BJ (cell line): ENCODE measurements around the gene SLIT3. TPM values are rescaled to one million over a fixed set of nuclear protein-coding genes. Genes with fewer than 3 reads are reported as not detected.

Experiments used
- CTCF ChIA-PET: fragments of 350-600 bp; formaldehyde crosslinking; extraction: SDS; loops from one replicate; lab custom pipeline; 2021; ENCODE audit warnings: antibody characterized with exemption, inconsistent platforms; lab: Yijun Ruan, JAX
- POLR2A ChIA-PET: fragments of 300-600 bp; sonication (Branson Sonifier 250); formaldehyde crosslinking; extraction: SDS; loops from one replicate; lab custom pipeline; 2021; ENCODE audit warnings: antibody characterized with exemption; lab: Charles Lee
- DNase-seq: peaks from one replicate; pipeline ENCODE4 v3.0.0-alpha.2; 2011; ENCODE audit warnings: low read depth
- H3K27me3 ChIP-seq: 2 replicates; pipeline ENCODE4 v1.6.0; 2011; ENCODE audit warnings: low read length; ENCODE audit not compliant: control insufficient read depth, insufficient read depth
- H3K36me3 ChIP-seq: 2 replicates; pipeline ENCODE4 v1.5.1; 2011; ENCODE audit warnings: low read length; ENCODE audit not compliant: control insufficient read depth, insufficient read depth
- H3K4me3 ChIP-seq: 2 replicates; pipeline ENCODE4 v1.5.1; 2011; ENCODE audit warnings: low read depth, mild to moderate bottlenecking, control low read depth, low read length
- CTCF ChIP-seq: IDR thresholded peaks from 2 replicates; pipeline ENCODE4 v1.5.1; 2011; ENCODE audit warnings: low read depth, mild to moderate bottlenecking, control low read depth, inconsistent platforms, low read length, moderate library complexity; ENCODE audit not compliant: insufficient read depth
- polyA plus RNA-seq: library from polyadenylated mRNA; depleted of rRNA; stranded (reverse); fragments of >200 nt; gene quantifications from 2 replicates; pipeline ENCODE4 v1.2.3, GENCODE V29; 2011

The SLIT3 gene
- polyA plus RNA-seq, 1 experiment: 26.8 TPM

- ChIA-PET POLR2A (no interaction called here), CTCF (no interaction called here)
- Histone ChIP-seq H3K36me3 (no peaks in the 10 kb centered on the region), H3K27me3 (peaks cover 3% of the 10 kb centered on the region), H3K4me3 (no peak overlapping the region)
- TF ChIP-seq CTCF: no peak
- DNase-seq: no peak
These were observed 329.8 kb downstream of the SLIT3 start for GRCh38 chr5:168971100-168971499.

GRCh38 chr5:168969326-168969886 lies 331.5 kb downstream of the SLIT3 start:
- POLR2A ChIA-PET: no interaction called here
- H3K27me3 ChIP-seq: peaks cover 3% of the 10 kb centered on the region
- no peak overlapping the region for H3K4me3 ChIP-seq
- no peak for DNase-seq
- CTCF ChIA-PET: no interaction called here
- no peaks in the 10 kb centered on the region for H3K36me3 ChIP-seq
- TF ChIP-seq CTCF: no peak

GRCh38 chr5:168967882-168968620 lies 332.9 kb downstream of the SLIT3 start:
- no peaks in the 10 kb centered on the region for H3K36me3 ChIP-seq
- H3K27me3 ChIP-seq: peaks cover 3% of the 10 kb centered on the region
- ChIA-PET CTCF (no interaction called here), POLR2A (no interaction called here)
- no peak overlapping the region for H3K4me3 ChIP-seq
- no peak for TF ChIP-seq CTCF
- DNase-seq: no peak

GRCh38 chr5:168965638-168966037 lies 335.3 kb downstream of the SLIT3 start:
- ChIA-PET POLR2A (no interaction called here), CTCF (interaction anchor here (0.9 kb wide), 2 partner anchors 342 to 583 kb away, joined by 3 to 4 read pairs; no protein-coding TSS in a partner anchor)
- Histone ChIP-seq H3K36me3 (no peaks in the 10 kb centered on the region), H3K27me3 (peaks cover 3% of the 10 kb centered on the region), H3K4me3 (no peak overlapping the region)
- no peak for DNase-seq
- no peak for TF ChIP-seq CTCF

GRCh38 chr5:168964182-168964581 lies 336.8 kb downstream of the SLIT3 start:
- H3K4me3 ChIP-seq: no peak overlapping the region
- POLR2A ChIA-PET: no interaction called here
- CTCF ChIA-PET: no interaction called here
- TF ChIP-seq CTCF: no peak
- H3K27me3 ChIP-seq: peaks cover 3% of the 10 kb centered on the region
- H3K36me3 ChIP-seq: no peaks in the 10 kb centered on the region
- DNase-seq: no peak
